Stimulated activated CD4-positive, alpha-beta T cell treated with anti-CD3 and anti-CD28 coated beads, Interleukin-1b, Interleukin-23, amount 100 ng/mL, for 4 hours (primary cell): ENCODE measurements around the gene F8.
"Not testable (repeated sequence)": the region's sequence is repeated elsewhere in the genome, so short reads cannot be mapped to it uniquely, and the experiment has no call there.

Source experiments
- DNase-seq, 2 donors: peaks; one replicate each; pipeline ENCODE4 v3.0.0-alpha.2; 2020; ENCODE audit warnings: low read depth in 2 of 2

Gene F8

DNA sequence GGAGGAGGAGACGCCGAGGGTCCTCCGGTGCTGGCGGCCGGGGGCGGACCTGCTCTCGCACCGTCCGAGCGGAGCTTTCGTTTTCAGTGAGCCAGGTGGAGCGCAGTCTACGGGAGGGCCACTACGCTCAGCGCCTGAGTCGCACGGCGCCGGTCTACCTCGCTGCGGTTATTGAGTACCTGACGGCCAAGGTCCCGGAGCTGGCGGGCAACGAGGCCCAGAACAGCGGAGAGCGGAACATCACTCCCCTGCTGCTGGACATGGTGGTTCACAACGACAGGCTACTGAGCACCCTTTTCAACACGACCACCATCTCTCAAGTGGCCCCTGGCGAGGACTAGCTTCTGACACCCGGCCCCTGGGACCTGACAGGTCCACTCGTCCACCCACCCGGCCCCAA, 137.5 kb downstream of the F8 start:
- DNase-seq: not testable (repeated sequence)

DNA sequence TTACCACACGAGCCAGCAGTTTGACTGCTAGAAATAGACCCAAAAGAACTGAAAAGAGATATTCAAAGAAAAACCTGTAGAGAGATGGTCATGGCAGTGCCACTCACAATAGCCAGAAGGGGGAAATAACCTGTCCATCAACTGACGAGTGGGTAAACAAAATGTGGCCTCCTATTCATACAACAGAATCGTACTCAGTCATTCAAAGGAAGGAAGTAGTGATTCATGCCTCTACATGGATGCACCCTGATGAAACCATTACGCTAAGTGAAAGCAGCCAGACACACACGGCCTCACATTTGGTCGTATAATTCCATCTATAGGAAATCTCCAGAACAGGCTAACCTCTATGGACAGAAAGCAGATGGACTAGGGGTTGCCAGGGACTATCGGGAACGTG, 138.5 kb downstream of the F8 start:
- DNase-seq: not testable (repeated sequence)

DNA sequence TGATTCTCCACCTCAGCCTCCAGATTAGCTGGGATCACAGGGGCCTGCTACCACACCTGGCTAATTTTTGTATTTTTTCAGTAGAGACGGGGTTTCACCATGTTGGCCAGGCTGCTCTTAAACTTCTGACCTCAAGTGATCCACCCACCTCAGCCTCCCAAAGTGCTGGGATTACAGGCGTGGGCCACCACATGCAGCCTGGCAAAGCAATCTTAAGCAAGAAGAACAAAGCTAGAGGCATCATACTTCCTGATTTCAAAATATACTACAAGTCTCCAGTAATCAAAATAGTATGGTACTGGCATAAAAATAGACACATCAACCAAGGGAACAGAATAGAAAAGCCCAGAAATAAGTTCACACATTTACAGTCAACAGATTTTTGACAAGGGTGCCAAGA, 149.2 kb downstream of the F8 start:
- no peak for DNase-seq

DNA sequence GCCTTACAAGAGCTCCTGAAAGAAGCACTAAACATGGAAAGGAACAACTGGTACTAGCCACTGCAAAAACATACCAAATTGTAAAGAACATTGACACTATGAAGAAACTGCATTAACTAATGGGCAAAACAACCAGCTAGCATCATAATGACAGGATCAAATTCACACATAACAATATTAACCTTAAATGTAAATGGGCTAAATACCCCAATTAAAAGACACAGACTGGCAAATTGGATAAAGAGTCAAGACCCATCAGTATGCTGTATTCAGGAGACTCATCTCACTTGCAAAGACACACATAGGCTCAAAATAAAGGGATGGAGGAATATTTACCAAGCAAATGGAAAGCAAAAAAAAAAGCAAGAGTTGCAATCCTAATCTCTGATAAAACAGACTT, 154.0 kb downstream of the F8 start:
- not testable (repeated sequence) for DNase-seq

DNA sequence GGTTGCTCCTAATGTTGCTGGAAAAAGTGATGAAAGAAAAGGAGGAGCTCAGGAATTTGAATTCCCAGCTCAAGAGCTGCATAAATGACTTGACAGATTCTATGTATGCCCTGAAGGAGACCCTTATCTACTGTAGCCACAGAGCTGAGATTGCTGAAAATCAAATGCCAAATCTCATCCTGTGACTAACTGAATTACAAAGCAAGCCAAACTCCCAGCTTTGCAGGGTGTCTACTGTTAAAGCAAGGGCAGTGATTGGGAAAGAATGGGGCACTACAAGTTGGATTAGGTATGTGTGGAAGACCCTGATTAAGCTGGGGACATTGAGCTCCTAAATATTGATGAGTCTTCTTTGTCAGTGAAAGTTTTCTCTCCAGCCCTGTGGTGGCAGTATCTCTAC, 167.3 kb downstream of the F8 start:
- no peak for DNase-seq

DNA sequence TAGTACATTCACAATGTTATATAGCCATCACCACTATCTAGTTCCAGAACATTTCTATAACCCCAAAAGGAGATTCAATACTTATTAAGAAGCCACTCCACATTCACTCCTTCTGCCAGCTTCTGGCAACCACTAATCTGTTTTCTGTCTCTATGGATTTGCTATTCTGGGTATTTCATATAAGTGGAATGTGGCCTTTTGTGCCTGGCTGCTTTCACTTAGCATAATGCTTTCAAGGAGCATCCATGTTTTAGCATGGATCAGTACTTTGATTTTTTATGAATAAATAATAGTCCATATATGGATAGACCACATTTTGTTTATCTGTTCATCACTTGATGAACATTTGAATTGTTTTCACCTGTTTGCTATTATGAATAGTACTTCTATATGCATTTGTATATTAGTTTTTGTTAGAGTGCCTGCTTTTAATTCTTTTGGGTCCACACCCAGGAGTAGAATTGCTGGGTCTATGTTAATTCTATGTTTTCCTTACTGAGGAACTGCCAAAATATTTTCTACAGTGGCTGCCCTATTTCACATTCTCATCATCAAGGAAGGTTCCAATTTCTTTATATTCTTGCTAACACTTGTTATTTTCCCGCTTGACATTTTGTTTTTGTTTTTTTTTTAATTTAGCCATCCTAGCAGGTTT, 171.4 kb downstream of the F8 start:
- no peak for DNase-seq

DNA sequence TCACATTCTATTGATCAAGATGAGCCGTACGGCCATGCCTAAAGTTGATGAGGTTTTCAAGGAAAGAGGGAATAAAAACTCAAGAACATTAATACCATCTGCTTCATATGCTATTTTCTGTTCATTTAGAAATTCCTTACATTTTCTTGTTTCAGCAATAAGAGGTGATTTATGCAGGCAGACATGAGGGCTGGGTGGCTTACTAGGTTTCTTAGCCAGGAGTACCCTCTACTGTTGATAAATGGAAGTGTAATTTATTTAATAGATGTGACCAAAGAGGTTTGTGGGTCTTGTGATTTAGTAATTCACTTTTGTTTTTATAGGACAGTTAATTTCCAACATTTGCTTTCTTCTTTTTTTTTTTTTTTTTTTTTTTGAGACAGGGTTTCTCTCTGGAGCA, 181.7 kb downstream of the F8 start:
- no peak for DNase-seq

DNA sequence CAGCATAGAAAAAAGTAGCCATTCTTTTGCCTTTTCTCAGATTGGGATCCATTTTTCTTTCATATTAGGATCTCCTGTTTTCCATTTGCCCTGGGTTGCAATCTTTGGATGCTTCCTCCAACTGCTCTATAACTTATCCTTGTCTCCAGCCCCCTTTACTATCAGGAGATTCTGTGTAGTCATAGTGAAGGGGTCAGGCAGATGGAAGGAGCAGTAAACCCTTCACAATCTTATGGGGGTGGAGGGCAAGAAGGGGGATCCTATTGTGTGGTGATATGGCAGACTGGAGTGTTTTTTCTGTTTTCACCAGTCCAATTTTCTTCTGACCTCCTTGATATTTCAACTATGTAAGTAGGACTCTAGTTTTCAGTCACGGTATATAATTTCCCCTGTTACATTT, 186.4 kb downstream of the F8 start:
- DNase-seq: no peak

DNA sequence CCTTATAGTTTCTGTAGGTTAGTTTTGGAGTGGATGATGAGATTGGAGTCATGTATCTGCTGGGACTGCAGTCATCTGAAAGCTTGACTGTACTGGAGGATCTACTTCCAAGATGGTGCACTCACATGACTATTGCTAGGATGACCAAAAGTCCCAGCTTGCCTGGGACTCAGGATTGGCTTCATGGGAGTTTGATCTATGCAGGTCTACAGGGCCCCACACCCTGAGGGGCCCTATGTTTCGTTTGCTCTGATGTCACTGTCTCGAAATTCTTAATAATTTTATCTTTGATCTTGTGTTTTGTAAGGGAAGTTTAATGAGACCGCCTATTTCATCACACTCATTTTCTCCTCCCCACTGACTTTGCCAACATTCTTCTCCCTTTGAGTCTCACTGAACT, 188.0 kb downstream of the F8 start, which contains the start of gene SMIM9:
Gene SMIM9, minus strand, starts transcription at position 101 of the 400 bp plus-strand sequence. CDS start 3,806 bp downstream, outside the sequence.
- DNase-seq: no peak

DNA sequence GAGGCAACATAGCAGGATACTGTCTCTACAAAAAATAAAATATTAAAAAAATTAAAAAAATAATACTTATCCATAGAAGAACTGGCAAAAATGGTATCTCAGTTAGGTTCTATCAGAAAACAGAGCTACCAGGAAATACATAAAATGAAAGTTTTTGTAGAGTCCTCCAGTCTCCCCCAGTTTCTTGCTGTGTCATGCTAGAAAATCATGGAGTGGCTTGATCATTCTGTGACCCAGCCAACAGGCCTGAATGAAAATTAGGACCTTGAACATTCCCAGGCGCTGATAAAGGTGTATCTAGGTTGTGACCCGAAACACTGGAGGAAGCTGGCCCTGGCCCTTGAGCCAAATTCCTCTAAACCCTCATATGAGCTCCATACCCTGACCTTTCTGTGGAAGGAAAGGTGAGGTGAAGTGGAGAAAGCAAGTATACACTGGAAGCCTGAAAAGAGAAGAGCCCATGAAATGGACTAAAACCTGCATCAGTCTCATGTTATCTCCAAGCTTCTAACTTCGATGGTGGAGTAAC, 188.7 kb downstream of the F8 start:
- no peak for DNase-seq

DNA sequence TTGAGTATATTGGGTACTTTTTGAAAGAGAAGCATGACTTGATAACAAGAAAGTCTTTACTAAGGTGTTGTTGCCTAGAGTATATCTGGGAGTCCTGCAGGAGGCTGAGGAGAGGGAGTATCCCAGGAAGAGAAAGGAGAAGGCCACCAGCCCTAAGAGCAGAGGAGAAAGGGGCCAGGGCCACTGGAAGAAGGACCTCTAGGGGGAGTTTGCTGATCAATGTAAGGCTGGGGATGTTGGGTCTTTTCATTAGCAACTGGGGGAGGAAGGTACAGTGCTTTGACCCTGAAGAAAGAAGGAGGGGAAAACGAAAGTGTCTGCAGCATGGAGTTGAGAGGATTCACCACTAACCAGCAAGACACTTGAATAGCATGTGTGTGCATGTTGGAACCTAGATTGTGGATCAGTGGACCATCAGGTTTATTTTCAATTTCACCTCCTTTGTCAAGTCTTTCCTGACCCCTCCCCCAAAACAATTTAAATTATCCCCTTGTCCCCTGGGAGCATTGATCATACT, 192.5 kb downstream of the F8 start:
- no peak for DNase-seq

DNA sequence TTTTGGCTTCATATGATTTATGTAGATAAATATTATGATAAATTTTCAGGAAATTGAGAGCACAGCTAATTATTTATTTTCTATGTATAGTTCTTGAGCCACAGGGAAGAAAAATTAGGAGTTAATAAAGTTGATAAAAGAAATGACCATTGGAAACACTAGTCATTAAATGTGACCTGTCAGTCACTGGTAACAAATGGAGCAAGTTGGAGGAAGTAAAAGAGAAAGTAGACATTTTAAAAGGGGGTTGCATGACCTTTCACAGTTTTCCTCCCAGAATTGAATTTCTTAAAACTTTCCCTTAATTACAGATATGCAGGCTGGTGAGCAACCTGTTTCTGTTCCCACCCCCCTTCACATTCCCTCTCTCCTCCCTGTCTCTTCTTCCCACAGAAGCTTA, 193.4 kb downstream of the F8 start:
- DNase-seq: no peak

DNA sequence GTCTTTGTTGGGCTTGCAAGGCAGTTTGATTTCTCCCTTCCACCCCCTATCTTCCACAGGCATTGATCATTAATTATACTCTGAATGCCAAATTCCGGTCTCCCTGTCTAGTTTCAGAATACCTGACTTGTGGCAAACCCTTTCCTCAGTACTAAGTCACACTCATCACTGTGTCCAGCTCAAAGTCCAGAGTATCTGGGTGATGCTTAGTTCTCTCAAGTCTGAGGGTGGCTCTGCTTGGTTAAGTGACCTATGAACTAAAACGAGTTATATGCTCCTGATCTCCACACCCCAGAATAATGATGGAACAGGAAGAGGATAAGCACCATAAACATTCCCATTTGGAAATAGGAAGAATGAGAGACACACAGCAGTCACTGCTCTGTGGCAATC, 194.5 kb downstream of the F8 start:
- no peak for DNase-seq

DNA sequence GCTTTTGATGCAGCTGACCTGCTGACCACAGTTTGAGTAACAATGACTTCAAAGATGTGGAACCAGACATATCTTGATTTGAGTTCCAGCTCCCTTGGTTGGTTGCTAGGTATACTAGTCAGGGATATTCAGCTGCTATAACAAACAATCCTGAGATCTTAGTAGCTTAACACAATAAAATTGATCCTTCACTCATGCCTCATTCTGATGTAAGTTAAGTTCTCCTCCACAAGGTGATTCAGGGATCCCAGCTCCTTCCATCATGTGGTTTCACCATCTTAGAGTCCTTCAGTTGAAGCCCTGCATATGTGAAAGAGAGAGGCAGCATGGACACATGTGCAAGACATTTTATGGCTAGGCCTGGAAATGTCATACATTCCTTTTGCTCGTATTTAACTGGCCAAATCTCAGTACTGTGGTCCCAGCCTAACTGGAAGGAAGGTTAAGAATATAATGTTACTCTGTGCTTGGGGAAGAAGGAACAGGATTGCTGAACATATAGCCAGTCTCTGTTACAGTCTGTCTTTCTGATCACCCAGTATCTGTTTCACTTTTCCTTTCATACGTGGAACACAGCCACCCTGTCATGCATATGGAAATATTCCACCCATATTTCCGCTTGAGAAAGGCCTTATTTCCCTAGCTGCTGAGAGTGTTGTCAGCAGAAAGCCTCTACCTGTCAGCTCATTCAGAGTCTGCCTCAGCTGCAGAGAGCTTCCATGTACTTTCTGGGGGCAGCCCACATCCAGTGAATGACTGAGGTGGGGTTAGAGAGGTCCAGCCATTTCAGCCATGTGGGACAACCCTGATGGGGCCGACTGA, 195.1 kb downstream of the F8 start:
- DNase-seq: no peak

DNA sequence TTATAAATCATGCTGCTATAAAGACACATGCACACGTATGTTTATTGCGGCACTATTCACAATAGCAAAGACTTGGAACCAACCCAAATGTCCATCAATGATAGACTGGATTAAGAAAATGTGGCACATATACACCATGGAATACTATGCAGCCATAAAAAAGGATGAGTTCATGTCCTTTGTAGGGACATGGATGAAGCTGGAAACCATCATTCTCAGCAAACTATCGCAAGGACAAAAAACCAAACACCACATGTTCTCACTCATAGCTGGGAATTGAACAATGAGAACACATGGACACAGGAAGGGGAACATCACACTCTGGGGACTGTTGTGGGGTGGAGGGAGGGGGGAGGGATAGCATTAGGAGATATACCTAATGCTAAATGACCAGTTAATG, 196.9 kb downstream of the F8 start:
- DNase-seq: not testable (repeated sequence)

DNA sequence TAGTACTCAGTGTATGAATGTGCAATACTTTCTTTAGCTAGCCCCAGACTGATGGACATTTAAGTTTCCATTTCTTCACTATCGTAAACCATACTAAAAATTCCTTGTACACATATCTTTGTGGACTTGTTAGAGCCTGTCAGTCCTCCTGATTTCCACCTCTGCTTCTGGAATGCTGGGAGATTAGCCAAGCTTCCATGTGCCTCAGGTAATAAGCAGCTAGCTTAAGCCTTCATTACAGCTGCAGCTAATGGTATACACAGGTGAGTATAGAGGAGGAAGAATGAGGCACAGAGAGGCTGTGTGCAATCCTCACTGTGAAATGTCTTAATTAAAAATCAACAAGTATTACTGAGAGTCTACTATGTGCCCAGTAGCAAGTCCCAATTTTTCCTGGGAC, 197.9 kb downstream of the F8 start:
- DNase-seq: no peak

DNA sequence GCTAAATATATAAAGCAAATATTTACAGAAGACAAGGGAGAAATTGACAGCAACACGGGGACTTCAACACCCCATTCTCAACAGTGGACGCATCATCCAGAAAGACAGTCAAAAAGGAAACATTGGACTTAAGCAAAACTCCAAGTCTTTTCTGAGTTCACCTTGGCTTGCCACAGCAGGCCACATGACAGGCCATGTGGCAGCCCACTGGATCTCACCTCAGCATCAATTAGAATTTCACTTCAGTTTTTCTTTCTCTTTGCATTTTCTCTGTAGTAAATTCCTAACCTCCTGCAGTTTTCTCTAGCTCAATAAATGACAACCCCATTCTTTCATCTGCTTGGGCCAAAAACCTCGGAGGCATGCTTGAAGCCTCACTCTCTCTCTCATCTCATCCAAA, 200.5 kb downstream of the F8 start:
- no peak for DNase-seq

DNA sequence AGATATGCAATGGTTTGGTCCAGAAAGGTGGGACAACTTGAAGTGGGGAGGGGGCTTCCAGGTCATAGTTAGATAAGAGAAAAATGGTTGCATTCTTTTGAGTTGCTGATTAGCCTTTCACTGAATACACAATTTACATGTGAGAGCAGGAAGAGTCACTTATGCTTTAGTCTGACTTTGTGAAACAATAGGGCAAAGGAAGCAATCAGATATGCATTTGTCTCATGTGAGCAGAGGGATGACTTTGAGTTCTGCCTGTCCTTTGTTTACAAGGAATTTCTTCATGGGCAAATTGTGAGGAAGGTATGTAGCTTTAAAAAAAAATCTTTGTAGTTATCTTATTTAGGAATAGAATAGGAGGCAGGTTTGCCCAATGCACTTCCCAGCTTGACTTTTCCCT, 201.0 kb downstream of the F8 start:
- no peak for DNase-seq

DNA sequence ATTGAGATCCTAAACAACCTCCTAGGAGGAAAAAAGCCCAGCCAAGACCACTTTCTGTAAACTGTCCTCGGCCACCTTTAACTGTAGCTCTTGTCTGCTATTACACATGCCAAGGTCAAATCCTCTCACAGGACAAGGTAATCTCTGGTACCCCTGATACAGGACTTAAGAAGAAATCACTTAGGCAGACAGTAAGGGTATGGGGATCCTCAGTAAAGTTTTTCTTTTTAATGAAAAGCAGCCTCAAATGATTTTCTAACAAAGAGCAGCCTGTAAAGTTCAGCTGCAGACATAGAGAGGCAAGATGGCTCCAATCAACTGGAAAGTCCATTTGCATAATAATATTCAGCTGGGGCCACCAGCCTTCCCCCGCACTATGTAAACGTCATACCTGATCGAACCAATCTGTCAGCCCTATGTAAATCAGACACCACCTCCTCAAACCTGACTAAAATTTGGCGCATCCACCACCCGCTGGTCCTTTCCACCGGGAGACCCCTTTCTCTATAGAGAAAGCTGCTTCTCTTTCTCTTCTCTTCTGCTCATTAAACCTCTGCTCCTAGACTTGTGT, 202.7 kb downstream of the F8 start:
- DNase-seq: no peak

DNA sequence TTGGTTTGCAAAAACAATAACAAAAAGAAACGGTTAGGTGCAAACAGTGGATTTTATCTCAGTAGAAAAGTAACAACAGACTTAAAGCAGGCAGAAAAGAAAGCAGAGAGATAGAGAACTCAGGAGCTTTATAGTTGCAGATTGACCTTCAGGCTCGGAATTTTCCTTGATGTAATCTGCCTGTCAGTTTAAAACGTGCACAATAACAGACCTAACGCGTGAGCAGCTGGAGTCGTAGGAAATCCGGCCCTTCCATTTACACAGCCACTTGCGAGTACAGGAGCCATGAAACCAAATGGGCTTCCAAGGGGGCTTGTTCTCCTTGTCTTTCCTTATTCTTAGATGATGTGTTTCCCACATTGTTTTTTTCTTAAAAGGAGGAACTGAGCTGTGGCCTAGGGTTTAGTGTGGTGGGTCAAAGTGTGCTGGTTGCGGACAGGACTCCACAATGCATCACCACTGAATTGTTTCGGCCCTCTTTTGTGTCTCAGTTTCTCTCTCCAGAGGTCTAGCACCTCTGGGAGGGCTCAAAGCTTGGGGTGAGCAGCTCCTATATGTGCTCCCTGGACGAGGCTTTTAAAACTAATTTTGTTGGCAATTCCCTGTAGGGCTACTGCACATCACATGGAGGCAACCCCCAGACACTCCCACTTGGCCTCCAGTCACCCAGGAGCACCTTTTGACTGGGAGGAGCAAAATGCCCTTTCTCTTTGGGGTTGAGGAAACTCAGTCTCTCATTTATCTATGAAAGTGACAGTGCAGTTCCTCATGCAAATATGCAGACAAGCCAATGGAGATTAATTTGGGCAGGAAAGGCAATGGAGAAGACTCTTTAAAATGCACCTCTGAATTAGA, 203.4 kb downstream of the F8 start:
- DNase-seq: no peak

DNA sequence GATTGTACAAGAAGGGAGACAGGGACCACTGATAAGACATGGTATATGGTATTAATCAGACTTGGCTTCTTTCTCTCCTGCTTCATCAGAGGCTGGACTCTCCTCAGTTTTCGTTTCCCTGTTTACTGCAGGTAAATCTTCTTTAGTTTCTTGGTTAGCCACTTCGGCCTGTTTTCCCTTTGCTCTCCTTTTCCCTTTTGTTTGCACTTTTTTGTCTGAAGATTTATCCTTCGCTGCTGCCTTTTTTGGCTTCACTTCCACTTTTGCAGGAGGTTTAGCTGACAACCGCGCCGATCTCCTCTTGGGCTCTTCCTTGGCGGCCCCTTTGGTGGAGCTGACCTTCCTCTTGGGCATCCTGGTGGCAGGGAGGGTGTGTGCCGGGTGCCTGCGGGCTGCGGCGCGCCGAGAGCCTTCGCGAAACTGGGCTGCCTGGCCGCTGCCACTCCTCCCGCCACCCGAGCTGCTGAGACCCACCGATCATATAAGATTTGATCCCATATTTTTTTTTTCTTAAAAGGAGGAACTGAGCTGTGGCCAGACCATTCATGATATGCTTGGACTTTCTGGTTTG, 205.4 kb downstream of the F8 start:
- DNase-seq: not testable (repeated sequence)
